Common myeloid progenitor, CD34-positive (primary cell): ENCODE data around the gene PRRG1.

Experiments
- CTCF ChIA-PET: fragments of 350-600 bp; sonication (Branson Sonifier 250); formaldehyde crosslinking; loops from one replicate; lab custom pipeline; 2021; ENCODE audit warnings: antibody characterized with exemption; lab: Charles Lee
- POLR2A ChIA-PET: fragments of 350-600 bp; sonication (Branson Sonifier 250); formaldehyde crosslinking; loops from one replicate; lab custom pipeline; 2021; ENCODE audit warnings: antibody characterized with exemption; lab: Charles Lee
- DNase-seq, 3 donors: peaks; one replicate each; pipeline versions ENCODE4 v3.0.0 to v3.0.0-alpha.2; 2013
- H3K27ac ChIP-seq, 2 experiments: 1 replicate in 1 of 2; 2 replicates in 1 of 2; pipeline ENCODE4 v1.7.0; 2013; ENCODE audit warnings: inconsistent platforms in 2 of 2, low read length in 2 of 2, mild to moderate bottlenecking in 2 of 2, low read depth in 1 of 2, moderate library complexity in 1 of 2; ENCODE audit not compliant: severe bottlenecking in 2 of 2, insufficient read depth in 1 of 2, poor library complexity in 1 of 2
- H3K27me3 ChIP-seq, 5 experiments: replicated peaks in 2 of 5; 1 replicate in 3 of 5; 2 replicates in 2 of 5; pipeline versions ENCODE4 v1.6.1 to v1.7.0; 2013; ENCODE audit warnings: low read length in 4 of 5, mild to moderate bottlenecking in 2 of 5, moderate library complexity in 2 of 5, inconsistent platforms in 1 of 5; ENCODE audit not compliant: insufficient read depth in 5 of 5, control insufficient read depth in 4 of 5
- H3K36me3 ChIP-seq, 4 experiments: 1 replicate in 2 of 4; 2 replicates in 2 of 4; pipeline versions ENCODE4 v1.6.1 to v1.7.0; 2013; ENCODE audit warnings: low read length in 3 of 4, control low read depth in 1 of 4, mild to moderate bottlenecking in 1 of 4; ENCODE audit not compliant: control insufficient read depth in 4 of 4, insufficient read depth in 4 of 4
- H3K4me1 ChIP-seq, 4 experiments: 1 replicate in 3 of 4; 2 replicates in 1 of 4; pipeline versions ENCODE4 v1.6.1 to v1.7.1; 2013; ENCODE audit warnings: low read length in 3 of 4, mild to moderate bottlenecking in 3 of 4, control low read depth in 1 of 4, inconsistent platforms in 1 of 4, moderate library complexity in 1 of 4; ENCODE audit not compliant: control insufficient read depth in 4 of 4, insufficient read depth in 4 of 4; ENCODE audit errors: control extremely low read depth in 1 of 4
- H3K4me3 ChIP-seq, 7 experiments: 1 replicate in 4 of 7; 2 replicates in 3 of 7; pipeline versions ENCODE4 v1.5.1 to v1.7.0; 2013; ENCODE audit warnings: mild to moderate bottlenecking in 7 of 7, low read length in 6 of 7, moderate library complexity in 6 of 7, inconsistent platforms in 2 of 7, low read depth in 2 of 7, control low read depth in 1 of 7; ENCODE audit not compliant: insufficient read depth in 4 of 7, control insufficient read depth in 1 of 7; ENCODE audit errors: extremely low read depth in 1 of 7
- H3K9me3 ChIP-seq, 5 experiments: 1 replicate in 4 of 5; 2 replicates in 1 of 5; pipeline versions ENCODE4 v1.6.1 to v1.7.1; 2013; ENCODE audit warnings: low read length in 4 of 5, mild to moderate bottlenecking in 2 of 5, inconsistent platforms in 1 of 5, low read depth in 1 of 5, moderate library complexity in 1 of 5; ENCODE audit not compliant: control insufficient read depth in 4 of 5, insufficient read depth in 2 of 5; ENCODE audit errors: control extremely low read depth in 1 of 5
- WGBS: methylation state at CpG from one replicate; pipeline ENCODE4 v1.1.5; 2013; ENCODE audit not compliant: insufficient coverage; 5-methylcytosine and 5-hydroxymethylcytosine counted together

PRRG1 gene

GRCh38 chrX:37330642-37331041 lies 18.5 kb upstream of the PRRG1 start:
- H3K4me1 ChIP-seq, result no peaks in the 10 kb centered on the region
- no peaks in the 10 kb centered on the region for H3K9me3 ChIP-seq
- CTCF ChIA-PET, result no interaction called here
- 83% methylated on average over 1 of the region's 1 CpG for WGBS
- H3K4me3 ChIP-seq, result no peak overlapping the region
- POLR2A ChIA-PET, result no interaction called here
- no peak overlapping the region for H3K27ac ChIP-seq
- H3K27me3 ChIP-seq, result peaks cover 0 to 12% (median 0%) of the 10 kb centered on the region in 5 experiments
- no peak for DNase-seq
- no peaks in the 10 kb centered on the region for H3K36me3 ChIP-seq

- Histone ChIP-seq H3K9me3 (no peaks in the 10 kb centered on the region), H3K27me3 (peaks cover 0 to 12% (median 0%) of the 10 kb centered on the region in 5 experiments), H3K4me1 (no peaks in the 10 kb centered on the region), H3K36me3 (no peaks in the 10 kb centered on the region), H3K4me3 (no peak overlapping the region), H3K27ac (no peak overlapping the region)
- ChIA-PET CTCF (no interaction called here), POLR2A (no interaction called here)
- no peak for DNase-seq
- no CpG with 5 or more reads among the region's 4 CpGs for WGBS
Observed at GRCh38 chrX:37331546-37331945, 17.6 kb upstream of the PRRG1 start.

GRCh38 chrX:37332055-37332454 lies 17.1 kb upstream of the PRRG1 start:
- no peaks in the 10 kb centered on the region for H3K36me3 ChIP-seq
- WGBS, result no CpG with 5 or more reads among the region's 2 CpGs
- peaks cover 0 to 12% (median 0%) of the 10 kb centered on the region in 5 experiments for H3K27me3 ChIP-seq
- no peaks in the 10 kb centered on the region for H3K4me1 ChIP-seq
- no peak for DNase-seq
- H3K9me3 ChIP-seq, result no peaks in the 10 kb centered on the region
- ChIA-PET POLR2A (no interaction called here), CTCF (no interaction called here)
- H3K4me3 ChIP-seq, result no peak overlapping the region
- no peak overlapping the region for H3K27ac ChIP-seq

GRCh38 chrX:37332987-37333658 lies 16.0 kb upstream of the PRRG1 start:
- no peak for DNase-seq
- Histone ChIP-seq H3K9me3 (no peaks in the 10 kb centered on the region), H3K4me1 (no peaks in the 10 kb centered on the region), H3K4me3 (no peak overlapping the region), H3K36me3 (no peaks in the 10 kb centered on the region), H3K27me3 (peaks cover 0 to 12% (median 0%) of the 10 kb centered on the region in 5 experiments), H3K27ac (no peak overlapping the region)
- 86% methylated on average over 6 of the region's 8 CpGs for WGBS
- POLR2A ChIA-PET, result no interaction called here
- CTCF ChIA-PET, result no interaction called here

GRCh38 chrX:37347420-37347819 lies 1.7 kb upstream of the PRRG1 start:
- ChIA-PET CTCF (no interaction called here), POLR2A (no interaction called here)
- Histone ChIP-seq H3K27me3 (peaks cover 0 to 16% (median 0%) of the 10 kb centered on the region in 5 experiments), H3K4me3 (no peak overlapping the region), H3K36me3 (no peaks in the 10 kb centered on the region), H3K27ac (no peak overlapping the region), H3K9me3 (no peaks in the 10 kb centered on the region), H3K4me1 (peaks cover 0 to 8% (median 4%) of the 10 kb centered on the region in 4 experiments)
- DNase-seq, result peak in 2 of 3 donors; percentile 4 to 23
- WGBS, result 60% methylated on average over 1 of the region's 1 CpG

GRCh38 chrX:37348231-37348970 lies 763 bp upstream of the PRRG1 start:
- no peak for DNase-seq
- peaks cover 0 to 8% (median 4%) of the 10 kb centered on the region in 4 experiments for H3K4me1 ChIP-seq
- no peak overlapping the region for H3K27ac ChIP-seq
- H3K9me3 ChIP-seq, result no peaks in the 10 kb centered on the region
- H3K27me3 ChIP-seq, result peaks cover 0 to 16% (median 0%) of the 10 kb centered on the region in 5 experiments
- POLR2A ChIA-PET, result no interaction called here
- CTCF ChIA-PET, result no interaction called here
- H3K4me3 ChIP-seq, result peak overlapping the region in 5 of 7 experiments; percentile 26 to 84 (median 49)
- WGBS, result 50% methylated on average over 10 of the region's 11 CpGs
- no peaks in the 10 kb centered on the region for H3K36me3 ChIP-seq

- CTCF ChIA-PET, result no interaction called here
- H3K27ac ChIP-seq, result no peak overlapping the region
- POLR2A ChIA-PET, result no interaction called here
- H3K4me3 ChIP-seq, result peak overlapping the region in 5 of 7 experiments; percentile 26 to 84 (median 49)
- H3K4me1 ChIP-seq, result peaks cover 0 to 8% (median 4%) of the 10 kb centered on the region in 4 experiments
- H3K36me3 ChIP-seq, result no peaks in the 10 kb centered on the region
- H3K9me3 ChIP-seq, result no peaks in the 10 kb centered on the region
- DNase-seq, result peak in 1 of 3 donors; percentile 40
- peaks cover 0 to 16% (median 0%) of the 10 kb centered on the region in 5 experiments for H3K27me3 ChIP-seq
- WGBS, result 31% methylated on average over 10 of the region's 18 CpGs
Observed at GRCh38 chrX:37348971-37349220, 268 bp upstream of the PRRG1 start.
